Stimulated activated CD4-positive, alpha-beta T cell treated with anti-CD3 and anti-CD28 coated beads, Interleukin-1b, Interleukin-23, amount 100 ng/mL, for 4 hours (primary cell): Measurements from ENCODE around the gene MTM1.

Experiments used
- DNase-seq, 2 donors: peaks; one replicate each; pipeline ENCODE4 v3.0.0-alpha.2; 2020; ENCODE audit warnings: low read depth in 2 of 2

The MTM1 gene

DNA sequence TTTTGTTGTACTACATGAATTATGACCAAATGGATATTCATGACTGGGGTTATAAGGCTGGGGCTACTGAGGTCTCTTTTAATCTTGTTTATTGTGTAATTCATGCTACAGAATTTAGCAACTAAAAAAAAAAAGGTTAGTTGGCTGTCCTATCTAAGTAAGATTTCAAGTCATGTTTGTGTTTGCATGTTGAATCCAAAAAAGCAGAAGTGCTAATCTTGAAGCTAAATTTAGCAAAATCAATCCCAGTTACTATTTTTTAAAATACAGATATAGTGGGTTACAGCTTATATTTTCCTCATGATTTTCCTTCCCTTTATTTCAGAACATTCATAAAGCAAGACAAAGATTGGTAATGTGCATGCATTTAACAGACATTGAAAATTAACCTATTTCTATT is 144.2 kb downstream of the MTM1 start:
- no peak for DNase-seq

DNA sequence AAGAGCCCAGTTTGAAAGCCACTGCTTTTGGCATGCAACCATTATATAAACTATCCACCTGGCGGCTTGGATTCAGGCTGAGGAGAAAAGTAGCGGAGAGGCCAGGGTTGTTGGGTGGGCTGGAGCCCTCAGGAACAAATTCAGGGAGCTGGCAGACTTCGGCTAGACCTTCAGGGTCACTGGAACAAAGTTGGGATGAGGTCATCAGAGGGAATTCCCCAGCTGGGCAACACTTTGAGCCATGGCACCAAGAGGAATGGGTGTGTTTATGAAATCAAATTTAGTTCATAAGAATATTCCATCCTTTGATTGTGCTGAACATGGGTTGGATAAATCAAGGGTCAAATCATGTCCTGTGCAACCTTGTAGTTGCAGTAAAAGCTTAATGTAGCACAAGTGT is 146.8 kb downstream of the MTM1 start:
- DNase-seq, result no peak

DNA sequence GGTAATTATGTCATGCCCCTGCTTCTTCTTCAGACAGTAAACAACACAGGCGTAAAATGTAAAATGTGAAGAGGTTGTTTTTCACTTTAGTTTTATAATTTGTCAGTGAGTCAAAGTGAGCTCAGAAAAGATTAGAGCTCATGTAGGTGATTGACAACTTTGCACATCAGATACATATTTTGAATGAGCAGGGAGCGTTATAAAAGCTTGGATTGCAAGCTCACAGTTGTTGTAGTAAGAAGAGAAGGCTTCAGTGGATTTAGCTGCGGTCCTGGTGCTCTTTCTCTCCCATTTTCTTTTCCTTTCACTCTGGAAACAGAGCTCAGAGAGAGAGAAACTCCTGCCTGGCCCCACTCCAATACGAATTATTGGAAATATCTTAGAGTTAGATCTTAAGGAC is 151.2 kb downstream of the MTM1 start:
- DNase-seq, result no peak
